ENCODE results near the gene DAGLB.

- TF ChIP-seq CTCF (IDR thresholded peaks at IDR 0.05; ENCODE audit: low read depth, low read length, poor library complexity, severe bottlenecking) = no peak
- TF ChIP-seq EZH2phosphoT487 (IDR thresholded peaks at IDR 0.05; ENCODE audit: borderline replicate concordance, low read length) = no peak
Observed at GRCh38 chr7:6402041-6402440, 45.7 kb downstream of the DAGLB start.
